Epidermal melanocyte (primary cell): ENCODE data around the gene TNFRSF6B.

Experiments
- DNase-seq: peaks from one replicate; pipeline ENCODE4 v3.0.0; 2011; ENCODE audit warnings: low spot score; ENCODE audit not compliant: insufficient read length

The TNFRSF6B gene

DNA sequence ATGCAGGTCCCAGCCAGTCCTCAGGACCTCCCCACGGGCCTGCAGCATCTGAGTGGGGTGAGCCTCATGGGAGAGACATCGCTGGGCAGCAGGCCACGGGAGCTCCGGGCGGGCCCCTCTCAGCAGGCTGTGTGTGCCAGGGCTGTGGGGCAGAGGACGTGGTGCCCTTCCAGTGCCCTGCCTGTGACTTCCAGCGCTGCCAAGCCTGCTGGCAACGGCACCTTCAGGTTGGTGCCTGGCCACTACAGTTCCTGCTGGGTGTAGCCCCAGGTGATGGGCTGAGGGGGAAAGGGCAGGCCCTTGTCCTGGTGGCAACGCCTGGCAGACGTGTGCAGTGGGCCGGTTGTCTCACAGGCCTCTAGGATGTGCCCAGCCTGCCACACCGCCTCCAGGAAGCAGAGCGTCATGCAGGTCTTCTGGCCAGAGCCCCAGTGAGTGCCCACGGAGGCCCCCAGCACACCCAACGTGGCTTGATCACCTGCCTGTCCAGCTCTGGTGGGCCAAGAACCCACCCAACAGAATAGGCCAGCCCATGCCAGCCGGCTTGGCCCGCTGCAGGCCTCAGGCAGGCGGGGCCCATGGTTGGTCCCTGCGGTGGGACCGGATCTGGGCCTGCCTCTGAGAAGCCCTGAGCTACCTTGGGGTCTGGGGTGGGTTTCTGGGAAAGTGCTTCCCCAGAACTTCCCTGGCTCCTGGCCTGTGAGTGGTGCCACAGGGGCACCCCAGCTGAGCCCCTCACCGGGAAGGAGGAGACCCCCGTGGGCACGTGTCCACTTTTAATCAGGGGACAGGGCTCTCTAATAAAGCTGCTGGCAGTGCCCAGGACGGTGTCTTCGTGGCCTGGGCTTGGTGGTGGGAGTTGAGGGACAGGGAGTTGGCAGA is 787 bp upstream of the TNFRSF6B start:
- DNase-seq, result no peak

DNA sequence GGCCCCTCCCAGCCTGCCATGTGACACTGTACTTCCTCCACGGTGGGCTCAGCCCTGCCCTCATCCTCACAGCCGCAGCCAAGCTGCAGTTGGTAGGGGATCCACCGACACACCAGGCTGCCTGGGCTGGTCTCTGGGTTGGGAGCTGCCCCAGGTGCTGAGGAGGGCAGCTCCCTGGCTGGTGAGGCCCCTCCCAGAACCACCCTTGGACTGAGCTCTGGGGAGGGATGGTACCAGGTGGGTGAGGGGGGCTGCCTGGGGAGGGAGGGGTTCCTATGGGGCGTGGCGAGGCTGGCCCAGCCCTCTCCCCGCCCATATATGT is 185 bp upstream of the TNFRSF6B start:
- no peak for DNase-seq

DNA sequence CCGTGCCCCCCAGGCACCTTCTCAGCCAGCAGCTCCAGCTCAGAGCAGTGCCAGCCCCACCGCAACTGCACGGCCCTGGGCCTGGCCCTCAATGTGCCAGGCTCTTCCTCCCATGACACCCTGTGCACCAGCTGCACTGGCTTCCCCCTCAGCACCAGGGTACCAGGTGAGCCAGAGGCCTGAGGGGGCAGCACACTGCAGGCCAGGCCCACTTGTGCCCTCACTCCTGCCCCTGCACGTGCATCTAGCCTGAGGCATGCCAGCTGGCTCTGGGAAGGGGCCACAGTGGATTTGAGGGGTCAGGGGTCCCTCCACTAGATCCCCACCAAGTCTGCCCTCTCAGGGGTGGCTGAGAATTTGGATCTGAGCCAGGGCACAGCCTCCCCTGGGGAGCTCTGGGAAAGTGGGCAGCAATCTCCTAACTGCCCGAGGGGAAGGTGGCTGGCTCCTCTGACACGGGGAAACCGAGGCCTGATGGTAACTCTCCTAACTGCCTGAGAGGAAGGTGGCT is 960 bp downstream of the TNFRSF6B start:
- DNase-seq, result no peak

DNA sequence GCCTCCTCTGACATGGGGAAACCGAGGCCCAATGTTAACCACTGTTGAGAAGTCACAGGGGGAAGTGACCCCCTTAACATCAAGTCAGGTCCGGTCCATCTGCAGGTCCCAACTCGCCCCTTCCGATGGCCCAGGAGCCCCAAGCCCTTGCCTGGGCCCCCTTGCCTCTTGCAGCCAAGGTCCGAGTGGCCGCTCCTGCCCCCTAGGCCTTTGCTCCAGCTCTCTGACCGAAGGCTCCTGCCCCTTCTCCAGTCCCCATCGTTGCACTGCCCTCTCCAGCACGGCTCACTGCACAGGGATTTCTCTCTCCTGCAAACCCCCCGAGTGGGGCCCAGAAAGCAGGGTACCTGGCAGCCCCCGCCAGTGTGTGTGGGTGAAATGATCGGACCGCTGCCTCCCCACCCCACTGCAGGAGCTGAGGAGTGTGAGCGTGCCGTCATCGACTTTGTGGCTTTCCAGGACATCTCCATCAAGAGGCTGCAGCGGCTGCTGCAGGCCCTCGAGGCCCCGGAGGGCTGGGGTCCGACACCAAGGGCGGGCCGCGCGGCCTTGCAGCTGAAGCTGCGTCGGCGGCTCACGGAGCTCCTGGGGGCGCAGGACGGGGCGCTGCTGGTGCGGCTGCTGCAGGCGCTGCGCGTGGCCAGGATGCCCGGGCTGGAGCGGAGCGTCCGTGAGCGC is 1.6 kb downstream of the TNFRSF6B start:
- no peak for DNase-seq

DNA sequence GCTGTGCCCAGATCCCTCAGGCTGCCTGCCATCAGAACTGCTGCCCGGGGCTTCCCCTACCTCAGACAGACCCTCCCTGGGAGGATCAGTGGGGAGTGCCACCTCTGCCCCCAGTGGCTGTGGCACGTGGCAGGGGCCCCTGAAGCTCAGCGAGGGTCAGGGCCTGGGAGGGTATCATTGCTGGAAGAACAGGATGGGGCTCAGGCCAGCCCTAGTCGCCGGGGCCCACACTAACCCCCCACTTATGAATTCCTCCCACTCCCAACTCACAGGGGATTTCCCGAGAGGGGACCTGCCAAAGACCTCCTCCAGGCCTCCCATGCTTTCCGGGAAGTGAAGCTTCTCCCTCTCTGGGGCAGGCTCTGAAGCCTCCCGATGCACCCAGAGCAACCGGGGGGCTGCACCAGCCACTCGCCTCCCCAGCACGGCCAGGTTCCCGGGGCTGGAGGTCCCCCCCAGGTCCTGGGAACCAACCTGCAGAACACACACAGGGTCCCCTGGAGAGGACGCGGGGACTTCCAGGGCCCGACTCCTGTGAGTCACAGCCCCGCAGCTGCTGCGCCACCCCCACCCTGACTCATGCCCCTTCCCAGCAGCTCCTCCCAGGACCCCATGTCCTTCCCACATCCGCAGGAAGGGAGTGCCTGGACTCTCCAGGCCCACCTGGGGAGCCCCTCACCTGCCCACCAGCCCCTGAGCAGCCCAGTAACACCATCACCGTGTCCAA is 2.5 kb downstream of the TNFRSF6B start:
- DNase-seq, result no peak

DNA sequence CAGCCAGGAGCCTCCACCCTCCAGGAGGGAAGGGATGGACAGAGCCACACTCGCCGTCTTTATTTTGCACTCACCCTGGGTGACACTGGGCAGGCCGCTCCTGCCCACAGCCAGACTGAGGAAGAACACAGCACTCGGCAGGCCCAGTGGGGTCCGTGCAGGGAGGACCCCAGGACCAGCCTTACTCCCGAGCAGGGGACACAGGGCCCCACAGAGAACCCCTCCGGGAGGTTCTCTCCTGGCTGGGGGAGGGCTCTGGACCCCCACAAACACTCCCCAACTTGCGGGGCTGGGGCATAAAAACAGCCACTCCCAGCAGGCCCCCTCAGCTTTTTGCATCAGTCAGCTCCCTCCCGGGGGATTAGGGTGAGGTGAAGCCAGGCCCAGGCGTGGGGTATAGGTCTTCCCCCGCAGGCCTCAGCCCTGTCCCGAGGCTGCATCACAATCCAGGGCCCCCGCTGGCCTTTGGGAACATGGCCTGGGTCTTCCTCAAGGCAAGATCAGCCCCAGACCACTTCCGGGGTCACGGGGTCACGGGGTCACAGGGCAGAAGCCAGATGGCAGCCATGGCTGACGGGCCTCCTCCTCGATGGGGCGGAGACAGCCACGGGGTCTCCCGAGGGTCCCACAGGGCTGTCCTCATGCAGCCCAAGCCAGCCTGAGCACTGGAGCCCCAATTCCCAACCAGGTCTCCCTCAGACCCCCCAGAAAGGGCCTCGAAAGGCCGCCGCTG is 3.2 kb downstream of the TNFRSF6B start:
- DNase-seq, result no peak

DNA sequence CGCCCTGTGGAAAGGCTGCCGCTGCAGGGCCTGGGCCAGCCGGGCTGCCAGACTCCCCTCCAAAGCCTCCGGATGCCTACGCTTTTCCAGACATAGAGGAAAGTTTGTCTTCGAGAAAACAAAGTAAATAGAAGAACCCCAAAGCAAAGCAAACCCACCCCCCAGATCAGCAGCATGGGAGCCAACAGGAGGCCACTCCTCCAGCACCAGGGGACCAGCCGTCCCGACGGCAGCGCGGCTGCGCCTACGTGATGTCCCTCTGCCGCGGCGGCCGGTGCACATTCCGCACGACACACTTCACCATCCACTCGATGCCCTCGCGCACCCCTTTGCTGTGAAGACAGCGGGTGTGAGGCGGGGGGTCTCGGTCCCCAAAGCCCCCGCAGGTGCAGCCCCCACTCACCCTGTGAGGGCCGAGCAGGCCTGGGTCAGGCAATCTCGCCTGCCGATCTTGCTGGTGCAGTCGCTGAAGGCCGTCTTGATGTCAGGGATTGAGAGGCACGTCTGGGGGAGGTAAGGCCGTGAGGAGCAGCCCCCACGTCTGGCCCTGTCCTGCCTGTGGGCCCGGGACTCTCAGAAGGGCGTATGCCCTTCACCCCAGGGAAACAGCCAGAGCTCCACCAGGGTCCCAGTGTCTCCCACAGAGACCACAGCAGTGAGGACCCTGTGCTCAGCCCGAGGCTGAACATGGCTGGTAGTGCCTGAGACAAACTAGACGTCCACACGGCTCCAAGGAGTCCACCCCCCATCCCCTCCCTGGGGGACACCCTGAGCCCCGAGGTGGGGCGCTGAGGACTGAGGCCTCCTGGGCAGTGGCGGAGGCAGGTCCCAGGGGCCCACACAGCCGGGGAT is 4.0 kb downstream of the TNFRSF6B start:
- no peak for DNase-seq

DNA sequence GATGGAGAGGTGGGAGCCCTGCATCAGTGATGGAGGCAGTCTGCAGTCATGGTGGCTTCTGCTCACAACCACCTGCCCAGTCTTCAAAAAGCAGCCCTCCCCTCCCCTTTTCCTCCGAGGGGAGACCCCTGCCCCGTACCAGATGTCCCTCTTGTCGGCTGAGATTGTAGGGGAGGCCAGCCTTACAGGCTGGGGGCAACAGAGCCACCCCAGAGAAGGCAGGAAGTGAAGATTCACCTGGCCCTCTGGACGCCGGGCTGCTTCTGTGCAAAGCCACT is 4.5 kb downstream of the TNFRSF6B start:
- DNase-seq, result no peak

DNA sequence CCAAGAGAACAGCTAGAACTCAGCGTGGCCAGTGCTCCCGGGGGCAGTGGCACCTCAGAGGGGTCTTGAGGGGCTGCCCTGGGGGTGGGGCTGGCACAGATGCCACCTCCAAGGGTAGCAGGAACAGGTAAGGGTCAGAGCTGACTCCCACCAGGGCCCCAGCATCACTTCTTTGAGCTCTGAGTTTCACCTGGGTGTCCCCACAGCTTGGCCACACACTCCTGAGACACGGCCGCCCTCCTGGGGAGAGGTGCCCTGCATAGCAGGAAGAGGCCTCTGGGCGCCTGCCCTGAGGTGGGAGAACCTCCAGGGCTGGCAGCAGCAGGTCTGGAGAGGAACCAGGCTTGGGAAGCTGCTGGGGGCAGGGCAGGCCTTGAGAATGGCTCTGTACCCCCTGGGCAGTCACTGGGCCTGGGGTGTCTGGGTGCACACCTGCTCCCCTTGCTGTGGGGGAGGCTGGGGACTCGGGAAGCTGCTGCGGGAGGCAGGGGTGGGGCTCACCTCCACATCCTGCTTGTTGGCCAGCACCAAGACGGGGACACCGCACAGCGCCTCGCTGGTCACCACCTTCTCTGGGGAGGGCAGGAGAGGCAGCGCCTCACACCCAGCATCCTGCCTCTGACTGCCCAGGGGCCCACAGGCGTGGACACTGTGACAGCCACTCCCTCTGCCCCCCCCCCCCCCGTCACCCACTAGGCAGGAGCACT is 5.0 kb downstream of the TNFRSF6B start:
- DNase-seq, result no peak

DNA sequence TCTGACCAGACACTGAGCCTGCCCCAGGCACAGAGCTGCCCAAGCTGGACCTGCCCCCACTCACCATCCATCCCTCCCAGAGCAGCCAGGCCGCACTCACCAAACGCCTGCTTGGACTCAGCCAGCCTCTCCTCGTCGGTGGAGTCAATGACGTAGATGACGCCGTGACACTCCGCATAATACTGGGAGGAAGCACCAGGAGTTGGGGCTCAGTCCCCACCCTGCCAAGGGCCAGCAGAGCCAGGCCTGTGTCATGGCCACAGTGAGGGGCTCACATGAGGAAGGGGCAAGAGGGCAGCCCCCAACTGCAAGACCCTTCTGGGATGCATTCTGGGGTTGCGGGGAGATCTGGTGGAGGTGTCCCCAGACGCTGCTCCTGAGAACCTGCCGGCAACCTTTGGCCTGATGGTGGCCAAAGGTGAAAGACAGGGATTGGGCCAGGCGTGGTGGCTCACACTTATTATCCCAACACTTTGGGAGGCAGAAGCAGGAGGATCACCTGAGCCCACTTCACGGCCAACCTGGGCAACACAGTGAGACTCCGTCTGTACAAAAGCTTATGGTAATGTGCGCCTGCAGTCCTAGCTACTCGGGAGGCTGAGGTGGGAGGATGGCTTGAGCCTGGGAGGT is 5.7 kb downstream of the TNFRSF6B start:
- no peak for DNase-seq

DNA sequence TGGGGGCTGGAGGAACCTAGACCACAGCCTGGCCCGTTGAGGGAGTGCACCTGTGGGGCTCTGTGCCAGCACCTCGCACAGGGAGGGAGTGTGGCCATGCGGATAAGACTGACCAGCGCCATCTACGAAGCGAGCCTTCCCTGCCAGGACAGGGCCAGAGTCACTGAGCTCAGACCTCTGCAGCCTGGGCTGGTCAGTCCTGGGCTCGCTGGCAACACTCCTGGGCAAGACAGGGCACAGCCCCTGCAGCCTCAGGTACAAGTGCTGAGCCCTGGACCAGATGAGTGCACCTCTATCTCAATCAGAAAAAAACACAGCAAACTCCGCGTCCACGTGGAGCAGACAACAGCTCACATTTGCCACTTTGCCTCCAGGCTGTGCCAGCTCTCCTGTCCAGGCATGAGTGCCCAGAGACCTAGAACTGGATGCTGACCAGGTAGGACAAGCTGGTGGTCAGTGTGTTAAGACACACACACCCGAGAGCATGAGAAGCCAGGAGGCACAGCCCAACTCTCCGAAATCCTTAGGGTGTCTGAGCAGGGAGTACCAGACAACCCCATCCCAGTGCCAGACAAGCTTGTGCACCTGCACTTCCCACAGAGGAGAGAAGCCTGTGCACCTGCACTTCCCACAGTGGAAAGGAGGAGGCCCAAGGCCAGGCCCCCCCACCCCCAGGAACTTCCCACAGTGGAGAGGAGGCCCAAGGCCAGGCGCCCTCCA is 6.5 kb downstream of the TNFRSF6B start:
- no peak for DNase-seq

DNA sequence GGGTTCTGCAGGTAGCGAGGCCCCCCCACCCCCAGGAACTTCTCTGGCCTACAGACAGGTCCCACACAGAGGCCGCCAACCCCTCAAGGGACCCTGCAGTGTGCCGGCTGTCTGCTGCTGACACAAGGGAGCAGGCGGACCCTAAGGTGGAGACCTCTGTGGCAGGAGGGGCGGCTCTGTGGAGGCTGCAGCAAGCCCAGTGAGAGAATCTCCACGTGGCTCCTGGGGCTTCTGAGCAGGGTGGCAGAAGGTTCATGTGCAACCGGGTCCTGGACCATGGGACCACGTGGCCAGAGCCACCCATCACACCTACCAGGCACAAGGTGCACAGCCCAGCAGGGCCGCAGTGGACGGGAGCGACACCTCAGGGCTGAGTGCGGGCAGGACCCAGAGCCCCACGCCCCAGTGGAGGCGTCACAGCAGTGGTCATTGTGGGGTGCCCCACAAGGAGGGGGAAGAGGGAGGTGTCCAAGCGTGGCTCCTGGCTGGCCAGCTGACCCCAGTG is 7.1 kb downstream of the TNFRSF6B start:
- DNase-seq, result no peak

DNA sequence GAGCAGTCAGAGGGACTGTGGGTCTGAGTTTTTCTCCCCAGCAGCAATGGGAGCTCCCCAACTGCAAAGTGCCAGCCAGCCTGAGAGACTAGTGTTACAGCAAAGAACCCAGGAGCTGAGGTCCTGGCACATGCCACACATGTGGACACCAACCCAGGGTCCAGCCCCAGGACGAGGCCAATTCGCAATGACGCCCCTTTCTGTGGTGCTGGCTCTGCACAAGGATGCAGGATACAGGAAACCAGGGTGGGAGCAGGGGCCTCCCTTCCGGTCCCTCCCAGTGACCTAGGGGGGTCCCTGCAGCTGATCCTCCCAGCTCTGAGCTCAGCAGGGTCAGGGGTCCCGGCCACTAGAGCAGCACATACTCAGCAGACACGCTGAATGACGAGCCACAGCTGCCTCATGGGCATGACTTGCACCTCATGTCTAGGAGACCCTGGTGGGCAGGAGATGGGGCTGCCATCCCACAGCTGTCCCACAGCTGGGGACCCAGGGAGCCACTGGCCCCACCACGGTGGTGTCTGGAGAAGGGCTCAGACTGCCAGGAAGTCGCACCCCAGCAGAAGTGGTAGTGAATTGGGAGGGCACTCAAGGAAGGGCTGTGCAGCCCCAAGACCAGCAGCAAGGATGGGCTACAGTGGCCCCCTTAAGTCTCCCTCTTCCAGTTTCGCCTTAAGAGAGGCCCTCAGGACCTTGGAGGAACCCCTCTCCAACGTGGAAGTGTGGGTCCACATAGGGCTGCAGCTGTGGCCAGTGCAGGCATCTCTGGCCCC is 7.7 kb downstream of the TNFRSF6B start:
- no peak for DNase-seq

DNA sequence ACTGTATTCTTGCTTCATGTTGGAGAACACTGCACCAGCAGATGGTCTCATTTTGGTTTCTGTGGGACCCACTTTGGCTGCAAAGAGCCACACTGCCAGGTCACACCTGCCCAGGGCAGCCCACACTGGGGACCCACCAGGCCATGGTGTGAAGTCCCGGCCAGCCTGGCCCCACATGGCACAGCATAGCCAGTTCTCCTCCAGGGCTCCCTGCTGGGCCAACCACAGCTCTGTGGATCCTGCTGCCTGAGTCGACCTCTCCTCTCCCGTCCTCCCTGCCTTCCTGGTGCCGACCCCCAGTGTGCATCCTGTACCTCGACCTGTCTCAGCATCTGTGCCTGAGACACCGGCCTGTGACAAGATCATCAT is 8.3 kb downstream of the TNFRSF6B start:
- no peak for DNase-seq

DNA sequence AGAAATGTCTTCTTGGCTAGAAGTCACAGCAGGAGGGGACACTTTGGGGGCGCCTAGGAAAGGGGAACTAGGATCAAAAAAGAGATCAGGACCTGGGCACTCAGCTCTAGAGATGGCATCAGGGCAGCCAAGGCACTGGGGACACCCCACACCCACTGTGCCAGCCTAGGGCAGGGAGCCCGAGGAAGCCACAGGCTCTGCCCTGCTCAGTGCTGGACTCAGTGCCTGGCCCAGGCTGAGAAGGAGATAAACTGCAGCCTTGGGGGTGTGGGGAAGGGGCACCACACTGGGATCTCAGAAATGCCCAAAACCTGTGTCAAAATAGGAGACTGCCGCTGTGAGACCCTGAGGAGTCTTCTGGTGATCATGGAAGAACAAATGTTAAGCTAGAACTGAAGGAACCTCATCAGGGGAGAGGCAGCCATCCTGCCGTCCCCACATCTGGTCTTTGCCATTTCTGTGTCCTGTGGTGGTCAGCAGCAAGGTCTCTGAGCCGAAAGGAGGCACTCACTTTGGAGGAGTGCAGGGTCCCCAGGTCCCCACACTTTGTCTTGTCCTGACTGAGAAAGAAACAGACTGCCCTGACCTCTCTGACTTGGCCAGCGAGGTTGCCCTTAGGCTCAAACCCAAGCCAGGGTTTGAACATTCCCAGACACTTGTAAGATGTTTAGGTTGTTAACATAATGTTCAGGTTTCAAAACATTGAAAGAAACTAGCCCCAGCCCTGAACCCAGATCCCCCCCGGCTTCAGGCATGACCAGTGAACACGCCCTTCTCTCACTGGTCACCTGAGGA is 9.0 kb downstream of the TNFRSF6B start:
- no peak for DNase-seq

DNA sequence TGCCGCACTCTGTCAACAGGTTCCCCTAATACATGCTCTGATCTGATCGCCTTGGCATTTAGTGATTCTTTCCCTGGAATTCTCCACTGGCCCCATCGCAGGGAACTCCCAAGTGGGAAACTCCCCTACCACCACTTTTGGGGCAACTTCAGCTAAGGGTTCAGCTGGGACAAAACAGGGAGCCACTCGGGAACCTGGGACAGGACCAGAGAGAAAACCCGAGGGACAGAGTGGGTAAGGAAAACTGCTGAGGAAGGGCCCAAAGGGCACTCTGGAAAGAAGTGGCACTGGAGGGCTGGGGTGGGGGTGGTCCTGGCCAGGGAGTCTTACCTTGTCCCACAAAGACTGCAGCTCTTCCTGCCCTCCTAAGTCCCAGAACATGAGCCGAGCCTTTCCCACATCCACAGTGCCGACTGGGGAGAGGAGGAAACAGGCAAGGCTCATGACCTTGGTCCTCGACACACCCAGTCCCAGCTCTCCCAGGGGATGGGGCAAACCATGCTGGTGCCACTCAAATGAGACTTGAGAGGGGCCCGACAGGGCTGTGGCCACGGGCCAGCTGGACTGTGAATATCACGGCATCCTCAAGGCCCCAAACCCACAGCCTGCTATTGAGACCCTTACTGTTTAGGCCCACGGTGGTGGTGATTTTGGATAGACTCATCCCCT is 9.7 kb downstream of the TNFRSF6B start:
- DNase-seq, result no peak
